ENCODE results near the gene C12orf43.
"Not testable (repeated sequence)": the region's sequence is repeated elsewhere in the genome, so short reads cannot be mapped to it uniquely, and the experiment has no call there.

C12orf43 gene, protein sequence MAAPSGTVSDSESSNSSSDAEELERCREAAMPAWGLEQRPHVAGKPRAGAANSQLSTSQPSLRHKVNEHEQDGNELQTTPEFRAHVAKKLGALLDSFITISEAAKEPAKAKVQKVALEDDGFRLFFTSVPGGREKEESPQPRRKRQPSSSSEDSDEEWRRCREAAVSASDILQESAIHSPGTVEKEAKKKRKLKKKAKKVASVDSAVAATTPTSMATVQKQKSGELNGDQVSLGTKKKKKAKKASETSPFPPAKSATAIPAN

DNA sequence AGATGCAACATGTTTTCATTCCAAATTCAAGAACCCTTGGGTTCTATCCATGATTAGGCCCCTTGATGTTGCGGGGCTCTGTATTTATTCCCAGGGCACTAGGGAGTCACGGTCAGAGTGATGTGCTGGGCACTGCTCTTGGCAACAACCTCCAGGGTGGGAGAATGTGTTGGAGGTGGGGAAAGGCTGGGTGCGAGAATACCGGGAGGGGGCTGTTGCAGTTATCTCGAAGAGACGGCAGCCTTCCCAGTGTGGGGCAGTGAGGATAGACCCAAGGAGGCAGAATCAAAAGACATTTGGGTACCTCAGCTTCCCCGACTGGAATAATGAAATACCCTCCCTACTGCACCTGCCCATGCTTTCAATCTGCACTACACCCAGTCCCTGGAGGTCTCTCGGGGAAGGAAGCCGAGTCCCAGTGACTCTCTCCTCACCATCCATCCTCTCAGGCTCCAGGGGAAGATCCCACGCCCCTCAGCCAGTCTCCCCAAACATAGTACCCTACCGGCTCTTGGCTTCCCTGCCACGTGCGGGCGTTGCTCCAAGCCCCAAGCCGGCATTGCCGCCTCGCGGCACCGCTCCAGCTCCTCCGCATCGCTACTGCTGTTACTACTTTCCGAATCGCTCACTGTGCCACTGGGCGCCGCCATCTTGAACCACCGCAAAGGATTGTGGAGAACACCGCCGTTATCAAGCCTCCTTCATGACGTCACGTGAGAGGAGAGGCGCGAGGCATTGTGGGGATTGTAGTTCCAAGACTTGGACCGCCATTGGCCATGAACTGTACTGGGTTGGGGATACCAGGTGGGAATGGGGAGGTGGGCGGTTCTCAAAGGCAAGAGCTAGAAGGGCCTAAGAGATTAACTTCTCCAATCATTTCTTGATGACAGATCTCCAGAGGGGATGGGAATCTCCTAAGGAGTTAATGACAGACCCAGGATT, at the start of gene C12orf43:
Gene C12orf43 (minus strand): TSS at position 663 of the 942 bp plus-strand sequence. CDS start 13 bp downstream, at position 650.
- DNase-seq = peak; percentile 91 to 93

DNA sequence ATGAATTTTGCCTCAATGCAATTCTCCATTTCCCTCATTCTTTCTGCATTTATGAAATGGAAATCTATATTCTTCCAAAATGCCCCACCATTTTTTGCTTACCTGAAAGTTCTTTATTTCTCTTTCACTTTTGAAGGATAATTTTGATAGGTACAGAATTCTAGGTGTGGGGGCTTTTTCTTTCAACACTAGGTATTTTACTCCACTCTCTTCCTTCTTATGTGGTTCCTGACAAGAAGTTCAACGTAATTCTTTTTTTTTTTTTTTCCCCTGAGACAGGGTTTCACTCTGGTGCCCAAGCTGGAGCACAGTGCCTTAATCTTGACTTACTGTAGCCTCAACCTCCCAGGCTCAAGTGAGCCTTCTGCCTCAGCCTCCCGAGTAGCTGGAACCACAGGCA, 49.1 kb upstream of the C12orf43 start:
- no peak for DNase-seq

- DNase-seq = not testable (repeated sequence)
Measured at GRCh38 chr12:121064586-121064985, 48.3 kb upstream of the C12orf43 start.

DNA sequence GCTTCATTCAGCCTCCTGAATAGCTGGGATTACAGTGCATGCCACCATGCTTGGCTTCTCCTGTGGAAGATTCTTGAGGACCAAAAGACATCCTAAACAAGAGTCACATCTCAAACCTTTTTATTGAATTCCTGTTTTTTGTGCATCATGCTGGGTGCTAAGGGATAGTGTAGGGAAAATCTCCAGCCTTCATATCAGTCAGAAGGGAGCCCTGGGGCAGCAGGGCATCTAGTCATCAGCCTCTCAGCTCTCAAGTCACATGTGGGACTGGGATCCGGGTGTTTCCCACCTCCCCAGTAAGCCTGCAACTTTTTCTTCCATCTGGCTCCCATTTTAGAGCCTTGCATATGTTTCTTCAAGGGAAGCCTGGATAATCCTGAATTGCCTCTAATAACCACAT, 47.8 kb upstream of the C12orf43 start:
- DNase-seq = no peak

GRCh38 chr12:121062391-121063045, 46.2 kb upstream of the C12orf43 start:
- DNase-seq = no peak

DNA sequence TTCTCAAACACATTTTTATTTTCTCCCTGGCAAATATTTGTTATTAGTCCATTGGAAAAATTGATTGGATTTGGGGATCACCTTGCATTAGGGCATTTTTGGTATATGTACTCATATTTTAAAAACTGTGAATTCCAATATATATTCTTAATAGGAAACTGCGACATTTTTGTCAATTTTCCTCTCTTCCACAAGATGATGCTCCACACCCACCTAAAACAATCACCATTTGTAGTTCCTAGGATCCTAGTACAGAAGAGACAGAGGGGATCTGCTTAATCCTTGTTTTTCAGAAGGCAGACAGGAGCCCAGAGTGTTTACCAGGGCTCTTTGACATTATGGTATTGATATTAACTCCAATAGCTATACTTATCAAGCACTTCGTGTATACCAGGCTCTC, 45.5 kb upstream of the C12orf43 start:
- DNase-seq = no peak

GRCh38 chr12:121060149-121061001, 44.1 kb upstream of the C12orf43 start:
- DNase-seq = peak; percentile 46 to 55

DNA sequence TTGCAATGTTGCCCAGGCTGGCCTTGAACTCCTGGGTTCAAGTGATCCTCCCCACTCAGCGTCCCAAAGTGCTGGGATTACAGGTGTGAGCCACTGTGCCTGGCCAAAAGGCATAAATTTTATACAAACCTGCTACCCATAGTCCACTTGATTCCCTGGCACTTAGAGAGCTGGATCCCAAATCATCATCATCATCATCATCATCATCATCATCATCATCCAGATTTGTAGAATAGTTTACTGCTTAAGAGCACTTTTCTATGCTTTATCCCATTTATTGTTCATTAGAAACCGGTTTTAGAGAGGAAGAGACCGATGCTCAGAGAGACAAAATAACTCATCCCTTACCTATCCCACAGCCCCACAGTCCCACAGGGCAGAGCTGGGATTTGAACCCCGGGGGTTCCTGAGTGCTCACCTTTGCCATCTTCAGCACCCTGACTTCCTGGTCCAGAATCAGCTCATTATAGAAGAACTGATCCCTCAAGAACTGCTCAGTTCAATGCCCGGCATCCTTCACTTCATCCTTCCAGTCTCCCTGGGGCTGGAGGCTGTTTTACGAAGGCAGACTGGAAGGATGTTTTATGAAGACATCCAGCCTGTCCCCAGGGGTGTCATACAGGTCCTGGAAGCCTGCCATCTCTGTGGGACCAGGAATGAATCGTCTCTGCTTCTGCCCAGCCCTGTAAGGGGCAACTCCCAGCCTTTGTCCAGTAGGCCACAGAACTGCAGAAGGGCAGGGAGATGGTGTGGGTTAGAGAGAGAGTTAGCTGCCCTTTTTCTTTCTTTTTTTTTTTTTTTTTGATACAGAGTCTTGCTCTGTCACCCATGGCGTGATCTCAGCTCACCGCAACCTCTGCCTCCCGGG, 43.0 kb upstream of the C12orf43 start:
- no peak for DNase-seq

GRCh38 chr12:121057794-121058193, 41.5 kb upstream of the C12orf43 start:
- no peak for DNase-seq

DNA sequence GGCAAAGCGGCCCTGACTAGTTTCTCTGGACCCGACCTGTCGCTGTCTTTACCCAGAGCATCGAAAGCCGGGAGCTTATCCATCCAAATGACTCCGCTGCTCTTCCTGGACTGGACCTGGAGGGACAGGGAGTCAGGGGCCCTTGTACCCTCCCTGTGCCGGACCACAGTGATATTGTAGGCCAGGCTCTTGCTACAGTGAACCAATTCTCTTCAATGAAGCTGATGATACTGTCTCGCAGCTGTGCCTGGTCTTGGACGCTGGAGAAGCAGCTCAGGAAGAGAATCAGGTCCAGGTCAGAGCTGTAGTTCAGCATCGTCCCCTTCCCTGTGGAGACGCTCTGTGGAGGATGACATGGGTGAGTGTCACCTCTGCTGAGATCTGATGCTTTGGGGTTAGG, 37.4 kb upstream of the C12orf43 start:
- DNase-seq = no peak

DNA sequence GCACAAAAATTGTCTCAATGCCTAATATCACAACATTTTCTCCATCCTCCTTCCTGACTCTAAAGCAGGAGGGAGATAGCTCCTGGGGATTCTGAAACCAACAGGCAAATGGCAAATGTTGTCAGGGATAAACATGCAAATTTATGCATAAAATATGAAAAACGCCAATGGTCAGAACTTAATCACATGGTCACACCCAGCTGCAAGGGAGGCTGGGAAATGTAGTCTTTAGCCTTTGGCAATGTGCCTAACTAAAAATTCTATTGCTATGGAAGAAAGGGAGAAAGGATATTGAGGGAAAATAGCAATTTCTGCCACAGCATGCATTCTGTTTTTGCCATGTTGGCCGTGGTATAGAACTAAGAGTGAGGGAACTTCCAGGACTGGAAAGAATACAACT, 34.4 kb upstream of the C12orf43 start:
- DNase-seq = no peak

- no peak for DNase-seq
Measured at GRCh38 chr12:121048442-121048841, 32.2 kb upstream of the C12orf43 start.

GRCh38 chr12:121047400-121047799, 31.1 kb upstream of the C12orf43 start:
- not testable (repeated sequence) for DNase-seq

GRCh38 chr12:121043067-121043466, 26.8 kb upstream of the C12orf43 start:
- DNase-seq = no peak

DNA sequence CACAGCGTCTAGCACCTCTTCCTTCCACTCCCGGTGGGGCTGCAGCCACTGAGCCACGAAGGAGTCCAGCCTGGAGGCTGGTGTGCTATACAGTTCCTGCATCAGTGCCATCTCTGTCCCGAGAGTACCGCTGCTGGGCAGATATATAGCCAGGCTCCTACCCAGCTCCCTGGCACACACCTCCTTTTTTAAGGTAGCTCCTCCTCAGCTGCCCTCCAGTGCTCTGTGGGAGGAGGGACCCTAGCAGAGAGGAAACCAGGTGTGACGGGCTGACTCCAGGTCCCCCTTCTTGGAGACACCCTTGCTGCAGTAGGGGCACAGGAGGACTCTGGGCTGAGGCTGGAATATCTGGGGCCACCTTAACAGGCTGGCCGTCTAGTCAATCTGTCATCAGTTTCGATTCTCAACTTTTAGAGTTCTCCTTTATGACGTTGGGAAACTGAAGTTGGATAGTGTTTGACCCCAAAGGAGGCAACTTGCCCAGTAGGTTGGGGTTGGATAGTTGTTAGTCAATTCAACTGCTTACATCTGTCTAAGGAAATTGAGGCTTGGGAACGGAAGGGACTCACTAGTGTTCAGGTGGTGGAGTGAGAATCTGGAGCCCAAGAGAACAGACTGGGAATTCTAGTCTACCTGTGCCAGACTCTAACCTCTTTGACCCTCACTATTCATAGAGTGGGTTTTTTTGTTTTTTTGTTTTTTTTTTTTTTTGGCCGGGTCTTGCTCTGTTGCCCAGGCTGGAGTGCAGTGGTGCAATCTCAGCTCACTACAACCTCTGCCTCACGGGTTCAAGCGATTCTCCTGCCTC, 22.8 kb upstream of the C12orf43 start, which contains the start of gene OASL:
Gene OASL (minus strand): TSS at position 386 of the 808 bp plus-strand sequence. CDS start 275 bp downstream, at position 111.
- peak; percentile 36 to 41 for DNase-seq

DNA sequence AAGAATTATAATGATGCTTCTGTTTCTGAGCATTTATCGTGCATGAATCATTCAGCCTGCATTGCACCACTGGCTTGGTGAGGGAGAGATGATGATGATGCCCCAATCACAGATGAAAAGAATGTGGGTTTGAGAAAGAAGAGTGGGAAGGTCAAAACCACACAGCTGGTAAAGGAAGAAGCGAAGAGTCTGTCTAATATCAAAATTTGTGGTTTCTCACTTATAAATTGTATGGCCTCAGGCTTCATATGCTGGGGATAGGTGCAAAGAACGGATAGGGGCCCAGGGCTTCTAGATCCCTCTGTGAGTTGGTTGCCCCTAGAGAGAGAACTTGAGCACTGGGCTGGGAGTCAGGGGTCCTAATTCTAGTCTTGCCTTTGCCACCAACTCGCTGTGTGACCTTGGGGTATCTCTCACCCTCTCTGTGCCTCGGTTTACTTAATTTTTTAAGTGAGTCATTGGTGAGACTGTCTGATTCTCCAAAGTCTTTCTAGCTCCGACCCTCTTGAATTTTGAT, 20.6 kb upstream of the C12orf43 start:
- DNase-seq = peak; percentile 22 to 33

GRCh38 chr12:121034616-121035305, 18.5 kb upstream of the C12orf43 start:
- no peak for DNase-seq

- peak; percentile 47 to 58 for DNase-seq
Measured at GRCh38 chr12:121033625-121034349, 17.5 kb upstream of the C12orf43 start.

Data from activated CD4-positive, alpha-beta T cell treated with anti-CD3 and anti-CD28 coated beads, Interleukin-2, amount 50 U/mL, for 4 hours (primary cell).